Breast epithelium (tissue), 3 donors: ENCODE data around the gene STRADB.

Source experiments
- CTCF ChIP-seq, 3 donors: fragments of 450-650 bp; IDR thresholded peaks; one replicate each; pipeline ENCODE4 v1.5.1; 2016 to 2017; ENCODE audit warnings: antibody characterized with exemption in 3 of 3, mild to moderate bottlenecking in 3 of 3, moderate library complexity in 3 of 3
- POLR2A ChIP-seq: fragments of 450-650 bp; IDR thresholded peaks from one replicate; pipeline ENCODE4 v1.6.1; 2016; ENCODE audit warnings: antibody characterized with exemption, mild to moderate bottlenecking, moderate library complexity
- POLR2AphosphoS5 ChIP-seq, 3 donors: sonication (generic); formaldehyde crosslinking; IDR thresholded peaks; one replicate each; pipeline ENCODE4 v1.6.1; 2017; ENCODE audit warnings: antibody characterized with exemption in 3 of 3

GRCh38 chr2:201522965-201523364 is 71.4 kb downstream of the STRADB start:
- no peak for TF ChIP-seq CTCF (IDR thresholded peaks at IDR 0.05)
- TF ChIP-seq POLR2A: no peak
- TF ChIP-seq POLR2AphosphoS5 (IDR thresholded peaks at IDR 0.05): no peak
